ENCODE data around the gene MEAK7.

The MEAK7 gene

GRCh38 chr16:84461413-84462295, 42.8 kb downstream of the MEAK7 start:
- H3K9me3 Mint-ChIP-seq: no peaks in the 10 kb centered on the region
- no peak for ATAC-seq
- H3K27me3 Mint-ChIP-seq: no peaks in the 10 kb centered on the region
- H3K4me1 Mint-ChIP-seq: no peaks in the 10 kb centered on the region
- H3K4me3 Mint-ChIP-seq: no peak overlapping the region
- H3K27ac Mint-ChIP-seq: no peak overlapping the region
- H3K36me3 Mint-ChIP-seq: peaks cover 57% of the 10 kb centered on the region

DNA sequence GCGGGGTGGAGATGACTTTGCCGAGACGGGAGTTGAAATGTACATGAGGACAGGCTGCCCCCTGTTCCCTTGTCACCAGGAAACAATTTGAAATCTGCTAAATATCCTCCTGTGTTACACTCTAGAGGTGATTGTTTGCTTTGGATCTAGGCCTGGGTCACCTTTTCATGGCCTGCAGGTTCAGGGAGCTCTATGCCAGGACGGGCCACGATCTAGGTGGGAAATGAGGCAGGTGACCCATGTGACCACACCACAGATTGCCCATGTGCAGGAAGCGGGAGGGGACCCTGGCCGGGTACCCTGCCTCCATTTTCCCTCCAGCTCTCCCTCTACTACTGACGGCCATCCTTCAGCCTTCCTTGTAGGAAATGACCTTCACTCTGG, 43.4 kb downstream of the MEAK7 start:
- ATAC-seq: no peak
- Mint-ChIP-seq H3K36me3 (peaks cover 51% of the 10 kb centered on the region), H3K4me1 (no peaks in the 10 kb centered on the region), H3K27me3 (no peaks in the 10 kb centered on the region), H3K27ac (no peak overlapping the region), H3K4me3 (no peak overlapping the region), H3K9me3 (no peaks in the 10 kb centered on the region)

DNA sequence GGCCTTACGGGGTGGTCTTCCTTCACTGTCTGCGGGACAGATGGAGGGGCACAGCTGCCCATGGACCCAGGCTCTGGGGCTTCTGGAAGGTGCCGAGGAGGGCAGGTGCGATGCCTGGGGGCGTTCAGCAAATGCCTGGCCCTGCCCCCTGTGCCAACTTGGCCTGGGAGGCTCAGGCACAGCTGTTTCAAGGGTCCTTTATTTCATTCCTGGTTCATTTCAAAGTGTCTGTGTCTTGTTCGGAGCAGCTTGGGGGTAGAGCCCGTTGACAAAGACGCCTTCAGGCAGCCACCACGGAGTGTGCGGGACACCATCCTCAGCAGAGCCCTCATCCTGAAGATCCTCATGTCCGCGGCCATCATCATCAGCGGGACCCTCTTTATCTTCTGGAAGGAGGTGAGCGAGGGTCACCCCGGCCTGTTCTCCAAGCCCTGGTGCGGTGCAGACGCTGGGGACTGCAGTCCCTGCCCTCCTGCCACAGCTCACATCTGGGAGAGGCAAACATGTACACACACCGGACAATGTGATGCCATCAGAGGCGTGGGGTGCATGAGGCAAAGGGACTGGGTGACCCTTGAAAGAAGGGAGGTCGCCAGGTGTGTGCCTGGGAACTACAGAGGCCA, 43.9 kb downstream of the MEAK7 start:
- Mint-ChIP-seq H3K27ac (no peak overlapping the region), H3K4me3 (no peak overlapping the region), H3K4me1 (no peaks in the 10 kb centered on the region), H3K9me3 (no peaks in the 10 kb centered on the region), H3K36me3 (peaks cover 46% of the 10 kb centered on the region), H3K27me3 (no peaks in the 10 kb centered on the region)
- no peak for ATAC-seq

- Mint-ChIP-seq H3K27me3 (no peaks in the 10 kb centered on the region), H3K36me3 (peaks cover 42% of the 10 kb centered on the region), H3K4me1 (no peaks in the 10 kb centered on the region), H3K9me3 (no peaks in the 10 kb centered on the region), H3K4me3 (no peak overlapping the region), H3K27ac (no peak overlapping the region)
- no peak for ATAC-seq
Measured at GRCh38 chr16:84459941-84460405, 44.5 kb downstream of the MEAK7 start.

GRCh38 chr16:84459533-84459894, 44.9 kb downstream of the MEAK7 start:
- Mint-ChIP-seq H3K27ac (no peak overlapping the region), H3K4me1 (no peaks in the 10 kb centered on the region), H3K27me3 (no peaks in the 10 kb centered on the region), H3K36me3 (peaks cover 37% of the 10 kb centered on the region), H3K9me3 (no peaks in the 10 kb centered on the region), H3K4me3 (no peak overlapping the region)
- no peak for ATAC-seq

DNA sequence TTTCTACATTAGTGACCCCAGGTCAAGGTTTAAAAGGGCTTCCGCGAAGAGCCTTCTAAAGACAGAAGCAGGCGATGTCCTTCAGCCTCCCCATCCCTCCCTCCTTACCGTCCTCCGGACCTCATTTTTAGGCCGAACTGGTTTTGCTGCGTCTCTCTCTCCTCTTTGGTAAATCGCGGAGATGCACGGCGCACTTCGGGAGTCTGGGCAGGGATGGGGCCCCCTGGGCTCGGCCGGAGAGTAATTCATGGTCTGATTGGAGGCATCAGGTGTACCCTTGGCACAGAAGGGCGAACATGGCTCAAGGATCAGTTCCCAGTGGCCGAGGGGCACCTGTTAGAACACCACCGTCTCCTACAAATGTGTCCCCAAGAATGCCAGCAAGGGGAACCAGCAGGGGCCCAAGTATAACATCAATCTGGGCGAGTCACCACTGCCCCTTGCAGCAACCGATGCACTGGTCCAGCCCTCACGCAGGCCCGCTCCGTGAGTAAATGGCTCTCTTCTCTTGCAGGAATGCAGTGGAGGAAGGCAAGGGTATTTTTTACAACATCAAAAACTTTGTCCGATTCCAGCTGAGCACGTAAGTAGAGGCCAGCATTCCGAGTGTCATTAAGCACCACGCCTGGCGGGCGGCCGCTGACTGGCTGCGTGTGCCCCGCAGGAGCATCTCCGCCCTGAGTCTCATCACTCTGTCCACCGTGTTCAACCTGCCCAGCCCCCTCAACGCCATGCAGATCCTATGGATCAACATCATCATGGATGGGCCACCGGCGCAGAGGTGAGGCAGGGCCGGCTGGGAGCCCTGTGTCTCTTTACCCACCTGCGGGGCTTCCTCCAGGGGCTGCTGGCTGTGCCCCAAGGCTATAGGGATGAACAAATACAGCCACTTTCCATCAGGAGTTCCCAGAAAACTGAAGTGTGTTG, 45.6 kb downstream of the MEAK7 start:
- Mint-ChIP-seq H3K36me3 (peaks cover 35% of the 10 kb centered on the region), H3K27me3 (no peaks in the 10 kb centered on the region), H3K4me3 (no peak overlapping the region), H3K27ac (no peak overlapping the region), H3K9me3 (no peaks in the 10 kb centered on the region), H3K4me1 (no peaks in the 10 kb centered on the region)
- no peak for ATAC-seq

DNA sequence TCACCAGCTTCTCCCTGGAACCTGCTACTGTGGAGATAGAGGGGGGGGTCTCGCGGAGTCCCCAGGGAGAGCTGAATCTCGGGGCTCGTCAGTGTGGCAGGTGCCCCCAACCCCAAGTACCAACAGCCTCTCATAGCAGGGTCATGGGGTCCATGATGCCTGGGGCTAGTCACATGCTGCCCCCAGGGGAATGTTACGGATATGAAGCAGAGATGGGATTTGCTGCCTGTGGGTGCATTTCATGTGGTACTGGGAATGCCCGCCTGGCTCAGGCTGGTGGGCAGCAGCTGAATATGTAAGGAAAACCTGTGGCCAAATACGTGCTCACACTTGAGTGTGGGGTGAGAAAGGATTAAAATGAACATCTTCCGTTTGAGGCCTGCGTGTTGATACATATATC, 49.4 kb downstream of the MEAK7 start:
- Mint-ChIP-seq H3K4me1 (no peaks in the 10 kb centered on the region), H3K36me3 (peaks cover 10% of the 10 kb centered on the region), H3K27me3 (peaks cover 6% of the 10 kb centered on the region), H3K9me3 (peaks cover 10% of the 10 kb centered on the region), H3K27ac (no peak overlapping the region), H3K4me3 (no peak overlapping the region)
- no peak for ATAC-seq
